Ovary (tissue), 3 donors: ENCODE data around the gene ANKDD1A.

ENCODE experiments used
- EP300 ChIP-seq: sonication (generic); formaldehyde crosslinking; IDR thresholded peaks from one replicate; pipeline ENCODE4 v1.6.1; 2017; ENCODE audit warnings: antibody characterized with exemption
- POLR2A ChIP-seq: fragments of 450-650 bp; IDR thresholded peaks from one replicate; pipeline ENCODE4 v1.6.1; 2017; ENCODE audit warnings: antibody characterized with exemption, mild to moderate bottlenecking, moderate library complexity
- TF ChIP-seq, protein P1 (sequence below), 3 donors: fragments of 450-650 bp in 2 of 3; fragments of 200-600 bp in 1 of 3; IDR thresholded peaks; one replicate each; pipeline versions ENCODE4 v1.5.1 to v1.8.0; 2016 to 2022; ENCODE audit warnings: antibody characterized with exemption in 3 of 3, mild to moderate bottlenecking in 1 of 3
- donor health status: DM: no; HTN: no; CAD: no.

DNA sequence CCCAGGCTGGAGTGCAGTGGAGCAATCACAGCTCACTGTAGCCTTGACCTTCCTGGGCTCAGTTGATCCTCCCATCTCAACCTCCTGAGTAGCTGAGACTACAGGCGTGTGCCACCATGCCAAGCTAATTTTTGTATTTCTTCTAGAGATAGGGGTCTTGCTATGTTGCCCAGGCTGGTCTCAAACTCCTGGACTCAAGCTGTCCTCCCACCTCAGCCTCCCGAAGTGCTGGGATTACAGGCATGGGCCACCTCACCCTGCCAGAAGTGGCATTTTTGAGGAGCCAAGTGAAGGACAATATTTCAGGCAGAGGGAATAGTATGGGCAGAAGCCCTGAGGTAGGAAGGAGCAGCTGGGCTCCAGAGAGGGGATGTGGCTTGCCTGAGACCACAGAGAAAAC, 4.7 kb downstream of the ANKDD1A start:
- TF ChIP-seq, protein P1, sequence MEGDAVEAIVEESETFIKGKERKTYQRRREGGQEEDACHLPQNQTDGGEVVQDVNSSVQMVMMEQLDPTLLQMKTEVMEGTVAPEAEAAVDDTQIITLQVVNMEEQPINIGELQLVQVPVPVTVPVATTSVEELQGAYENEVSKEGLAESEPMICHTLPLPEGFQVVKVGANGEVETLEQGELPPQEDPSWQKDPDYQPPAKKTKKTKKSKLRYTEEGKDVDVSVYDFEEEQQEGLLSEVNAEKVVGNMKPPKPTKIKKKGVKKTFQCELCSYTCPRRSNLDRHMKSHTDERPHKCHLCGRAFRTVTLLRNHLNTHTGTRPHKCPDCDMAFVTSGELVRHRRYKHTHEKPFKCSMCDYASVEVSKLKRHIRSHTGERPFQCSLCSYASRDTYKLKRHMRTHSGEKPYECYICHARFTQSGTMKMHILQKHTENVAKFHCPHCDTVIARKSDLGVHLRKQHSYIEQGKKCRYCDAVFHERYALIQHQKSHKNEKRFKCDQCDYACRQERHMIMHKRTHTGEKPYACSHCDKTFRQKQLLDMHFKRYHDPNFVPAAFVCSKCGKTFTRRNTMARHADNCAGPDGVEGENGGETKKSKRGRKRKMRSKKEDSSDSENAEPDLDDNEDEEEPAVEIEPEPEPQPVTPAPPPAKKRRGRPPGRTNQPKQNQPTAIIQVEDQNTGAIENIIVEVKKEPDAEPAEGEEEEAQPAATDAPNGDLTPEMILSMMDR (IDR thresholded peaks at IDR 0.05) = no peak
- TF ChIP-seq POLR2A (no peak), EP300 (no peak)
